NCI-H2029 treated with DMSO at 0.1 percent for 48 hours (cell line): ENCODE results near the gene EXOC2.
A peak's percentile ranks its signal among the peaks of the same experiment; 100 is the strongest.
"Not testable (repeated sequence)": the region's sequence is repeated elsewhere in the genome, so short reads cannot be mapped to it uniquely, and the experiment has no call there.

Experiments used
- DNase-seq: peaks from one replicate; lab custom pipeline; 2025; lab: John Stamatoyannopoulos, UW

EXOC2 gene

DNA sequence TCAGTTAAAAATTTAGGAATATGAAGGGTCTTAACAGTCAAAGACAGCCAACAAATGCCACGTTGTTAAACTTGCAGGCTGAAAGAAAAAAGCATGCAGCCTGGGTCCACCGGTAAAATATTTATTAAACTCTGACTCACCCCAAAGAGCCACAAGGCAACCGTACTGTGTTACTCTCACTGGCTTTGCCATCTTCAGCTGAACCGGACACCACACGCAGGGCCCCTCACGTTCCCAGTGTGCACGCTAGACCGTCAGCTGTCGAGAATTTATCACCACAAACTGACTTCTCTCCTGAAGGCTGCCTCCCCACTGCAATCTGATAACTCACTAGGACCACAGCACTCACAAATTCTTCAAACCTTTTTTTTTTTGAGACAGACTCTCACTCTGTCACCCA is 66.7 kb downstream of the EXOC2 start:
- DNase-seq, result no peak

DNA sequence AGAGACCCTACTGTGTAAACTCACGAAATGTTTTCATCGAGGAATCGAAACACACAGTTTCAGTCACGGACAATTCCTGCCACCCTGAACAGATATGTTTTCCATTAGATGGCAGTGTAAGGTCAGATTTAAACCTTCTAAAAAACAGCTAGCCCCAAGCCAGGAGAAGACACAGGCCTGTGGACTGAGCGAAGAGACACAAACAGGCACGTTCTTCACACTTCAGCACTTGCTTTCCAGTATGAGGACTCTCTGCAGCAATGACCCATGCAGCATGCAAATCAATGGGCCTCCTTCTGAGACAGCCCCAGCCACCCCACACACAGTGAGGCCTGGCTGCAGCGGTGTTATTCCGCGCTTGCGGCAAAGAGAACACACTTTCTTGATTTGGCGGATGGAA is 68.0 kb downstream of the EXOC2 start:
- no peak for DNase-seq

DNA sequence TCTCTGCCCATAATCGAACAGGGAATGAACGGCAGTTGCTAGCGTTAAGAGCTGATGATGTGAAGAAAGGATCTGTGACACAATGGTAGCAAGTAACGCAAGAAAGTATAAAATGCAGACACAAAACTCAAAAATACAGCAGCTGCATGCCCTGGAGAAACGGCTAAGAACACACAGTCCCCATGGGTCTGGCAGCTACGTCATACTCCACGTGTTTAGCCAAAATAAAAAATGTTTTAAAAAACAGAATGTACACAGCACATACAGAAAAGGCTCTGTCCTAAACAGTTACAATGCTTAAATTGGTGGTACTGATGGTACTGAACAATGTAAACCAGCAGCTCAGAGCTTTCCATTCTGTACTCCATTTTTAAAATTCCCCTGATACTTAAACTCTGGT is 70.5 kb downstream of the EXOC2 start:
- DNase-seq, result no peak

DNA sequence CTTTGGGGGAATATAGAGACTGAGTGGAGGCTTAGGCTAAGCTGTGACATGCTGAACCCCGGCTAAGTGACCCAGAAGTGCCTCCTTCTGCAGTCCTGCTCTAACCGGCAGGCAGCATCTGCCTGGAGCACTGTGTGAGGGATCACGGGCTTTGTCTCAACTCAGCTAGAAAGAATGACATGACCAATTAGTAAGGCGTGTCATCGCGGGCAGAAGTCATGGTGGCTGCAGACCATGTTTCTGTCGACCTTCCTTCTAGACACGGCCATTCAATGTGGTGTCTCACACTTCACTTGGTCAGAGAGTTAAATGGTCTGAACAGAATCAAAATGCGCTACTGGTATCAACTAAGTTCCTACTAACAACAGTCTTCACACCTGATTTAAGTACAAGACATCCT is 71.0 kb downstream of the EXOC2 start:
- no peak for DNase-seq

DNA sequence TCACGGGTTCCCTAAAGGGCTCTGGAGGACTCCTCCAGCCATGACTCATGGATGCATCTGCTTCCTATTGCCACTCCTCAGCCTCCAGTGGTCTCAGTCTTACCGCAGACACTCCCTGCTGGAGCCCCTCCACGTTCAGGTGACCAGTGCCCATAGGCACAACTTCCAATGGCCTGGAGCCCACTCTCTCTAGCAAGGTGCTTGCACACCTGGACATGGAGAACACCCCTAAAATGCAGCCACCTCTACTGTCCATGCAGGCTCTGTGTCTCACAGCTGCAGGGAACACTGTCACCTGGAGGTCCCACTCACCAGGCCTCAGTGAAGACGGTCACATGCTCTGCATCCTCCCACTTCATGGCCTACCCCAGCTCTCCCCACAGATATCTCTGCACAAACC is 72.0 kb downstream of the EXOC2 start:
- no peak for DNase-seq

DNA sequence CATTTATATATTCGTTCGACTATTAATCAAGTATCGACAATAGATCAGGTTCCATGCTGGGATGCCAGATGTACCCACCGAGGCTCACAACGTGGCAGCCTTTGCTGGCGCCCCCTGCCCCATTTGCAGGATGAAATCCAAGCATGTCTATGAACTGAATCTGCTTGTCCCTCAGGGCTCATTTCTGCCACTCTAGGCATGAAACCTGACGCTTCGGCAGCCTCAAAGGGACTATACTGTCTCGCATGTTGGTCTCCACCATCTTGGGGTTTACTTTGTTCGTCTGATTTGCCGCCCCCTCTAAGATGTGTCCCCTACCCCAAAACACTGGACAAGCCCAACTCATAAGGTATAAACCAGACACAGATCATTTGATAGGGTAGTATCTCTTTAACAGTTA is 72.8 kb downstream of the EXOC2 start:
- DNase-seq, result no peak

DNA sequence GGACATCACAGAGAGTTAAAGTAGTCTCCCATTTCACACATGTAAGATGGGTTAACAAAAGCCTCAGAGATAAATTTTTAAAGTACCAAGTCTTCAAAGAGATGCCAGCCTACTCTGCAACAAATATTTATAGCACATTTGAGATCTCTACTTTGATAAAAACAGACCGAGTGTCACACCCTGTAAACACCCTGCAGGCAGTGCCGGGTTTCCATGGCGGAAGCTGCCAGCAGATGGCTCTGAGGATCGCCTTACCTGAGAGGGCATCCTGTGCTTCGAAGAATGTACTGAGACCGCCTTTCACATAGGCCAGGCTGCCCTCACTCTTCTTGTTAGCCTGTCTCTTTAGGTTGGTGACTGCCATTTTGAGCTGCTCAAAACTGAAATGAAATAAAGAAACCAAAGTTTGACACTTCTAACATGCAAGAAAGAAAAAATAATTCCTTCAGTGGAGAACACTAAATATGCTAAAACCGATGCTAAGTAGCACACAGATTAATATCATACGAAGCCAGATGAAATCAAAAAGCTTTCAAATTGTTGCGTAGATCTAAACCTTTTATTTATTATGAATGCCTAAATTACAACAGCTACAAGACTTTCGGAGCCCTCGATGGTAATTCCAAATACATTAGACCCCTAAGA is 75.4 kb downstream of the EXOC2 start:
- DNase-seq, result no peak

DNA sequence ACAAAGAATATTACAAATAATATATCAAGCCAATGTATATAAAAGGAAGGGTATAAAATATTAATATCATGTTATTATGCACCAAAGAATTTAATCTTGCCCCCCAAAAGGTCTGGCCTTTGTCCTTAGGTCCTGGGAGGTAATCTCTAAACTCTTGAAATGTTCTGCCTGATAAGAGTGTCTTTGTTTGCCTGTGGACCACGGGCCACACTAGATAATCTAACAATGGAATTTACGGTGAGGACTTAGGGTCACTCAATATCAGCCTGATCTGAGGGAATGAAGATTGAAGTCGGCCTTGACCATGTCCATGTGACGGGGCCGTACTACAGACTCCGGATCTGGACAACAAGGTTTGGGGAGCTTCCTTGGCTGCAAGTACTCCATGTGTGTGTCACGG is 79.0 kb downstream of the EXOC2 start:
- no peak for DNase-seq

DNA sequence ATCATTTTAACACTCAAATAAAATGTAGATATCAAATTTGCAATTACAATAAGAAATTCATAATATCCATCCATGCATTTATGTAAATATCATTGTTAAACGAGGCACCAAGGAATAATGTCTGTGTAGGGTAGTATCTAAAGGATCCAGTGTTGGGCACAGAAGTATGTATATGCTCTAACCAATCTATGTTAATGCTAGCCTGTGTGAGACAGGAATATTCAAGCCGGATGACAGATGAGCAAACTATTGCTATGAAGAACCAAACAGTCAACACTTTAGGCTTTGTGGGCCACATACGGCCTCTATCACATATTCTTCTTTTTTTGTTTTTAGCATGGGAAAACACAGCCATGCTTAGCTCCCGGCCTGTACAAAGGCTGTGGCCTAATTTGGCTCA is 81.0 kb downstream of the EXOC2 start:
- DNase-seq, result no peak

DNA sequence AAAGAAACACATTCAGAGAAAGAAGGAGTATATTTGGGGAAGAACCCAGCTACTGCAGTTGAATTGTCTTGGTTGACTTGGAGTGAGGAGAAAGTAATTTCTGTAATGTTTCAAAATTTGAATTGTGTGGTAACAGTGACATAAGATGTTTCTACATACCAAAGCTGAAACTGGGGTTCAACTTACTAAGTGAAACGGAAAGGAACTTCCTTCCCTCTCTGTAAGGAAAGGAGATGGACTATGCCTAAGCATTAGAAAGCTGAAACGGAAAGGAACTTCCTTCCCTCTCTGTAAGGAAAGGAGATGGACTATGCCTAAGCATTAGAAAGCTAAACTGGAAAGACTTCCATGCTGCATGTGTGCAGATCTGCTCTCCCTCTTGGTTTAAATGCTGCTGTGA is 82.1 kb downstream of the EXOC2 start:
- no peak for DNase-seq

DNA sequence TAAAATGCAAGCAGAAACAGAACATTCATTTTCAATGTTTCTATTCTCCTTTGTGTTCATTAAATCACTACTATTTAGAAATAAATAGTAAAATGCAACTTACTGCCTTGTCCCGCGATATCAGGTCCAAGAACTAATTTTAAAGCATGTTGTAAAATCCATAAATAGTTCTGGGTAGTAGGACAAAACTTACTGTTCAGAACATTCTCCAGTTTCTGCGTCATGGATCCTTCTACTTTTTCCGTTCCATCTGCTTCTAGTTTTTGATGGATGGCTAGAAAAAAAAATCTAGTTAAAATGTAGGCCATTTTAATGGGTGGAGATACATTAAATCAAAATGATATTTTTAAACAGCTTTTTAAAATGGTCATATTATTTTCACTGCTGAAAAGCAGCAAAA is 83.0 kb downstream of the EXOC2 start:
- no peak for DNase-seq

DNA sequence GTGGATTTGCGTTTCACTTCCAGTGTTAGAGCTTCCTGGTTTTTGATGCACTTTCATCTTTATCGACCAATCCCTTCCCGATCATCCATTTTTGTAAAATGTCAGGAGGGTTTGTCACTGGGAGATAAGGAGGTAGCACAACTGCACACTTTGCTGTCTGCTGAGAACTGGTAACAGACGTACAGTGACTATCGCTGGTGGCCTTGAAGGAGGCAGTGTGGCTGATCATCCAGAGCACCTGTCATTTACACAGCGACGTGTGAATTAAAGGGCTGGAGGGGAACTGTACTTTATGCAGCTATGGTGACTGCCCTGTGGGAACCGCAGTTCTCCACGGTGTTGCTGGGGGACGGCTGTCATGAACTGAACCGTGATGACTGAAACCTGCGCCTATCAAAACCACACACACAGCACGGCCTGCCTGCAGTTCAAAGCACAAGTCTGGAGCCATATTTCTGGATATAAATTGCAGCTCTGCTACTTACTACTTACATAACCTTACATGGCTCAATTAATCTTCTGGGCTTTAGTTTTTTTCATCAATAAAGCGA is 86.0 kb downstream of the EXOC2 start:
- DNase-seq, result no peak

DNA sequence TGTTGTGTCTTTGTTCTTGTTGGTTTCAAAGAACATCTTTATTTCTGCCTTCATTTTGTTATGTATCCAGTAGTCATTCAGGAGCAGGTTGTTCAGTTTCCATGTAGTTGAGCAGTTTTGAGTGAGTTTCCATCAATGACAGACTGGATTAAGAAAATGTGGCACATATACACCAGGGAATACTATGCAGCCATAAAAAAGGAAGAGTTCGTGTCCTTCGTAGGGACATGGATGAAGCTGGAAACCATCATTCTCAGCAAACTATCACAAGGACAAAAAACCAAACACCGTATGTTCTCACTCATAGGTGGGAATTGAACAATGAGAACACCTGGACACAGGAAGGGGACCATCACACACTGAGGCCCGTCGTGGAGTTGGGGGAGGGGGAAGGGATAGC is 87.0 kb downstream of the EXOC2 start:
- not testable (repeated sequence) for DNase-seq

DNA sequence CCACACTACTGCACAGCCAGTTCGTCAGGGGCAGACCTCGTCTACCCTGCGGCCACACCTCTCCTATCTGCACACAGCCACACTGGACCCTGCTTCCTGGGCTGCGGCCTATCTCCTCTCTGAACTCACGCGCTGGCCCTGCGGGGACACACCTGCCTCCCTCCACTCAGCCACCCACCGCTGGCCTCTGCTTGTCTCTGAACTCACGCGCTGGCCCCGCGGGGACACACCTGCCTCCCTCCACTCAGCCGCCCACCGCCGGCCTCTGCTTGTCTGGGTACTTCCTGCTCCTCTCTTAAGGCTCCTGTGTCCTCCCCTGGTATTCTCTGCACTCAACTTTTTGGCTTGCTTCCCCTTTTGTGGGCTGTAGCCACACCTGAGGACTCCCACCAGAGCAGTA is 88.4 kb downstream of the EXOC2 start:
- no peak for DNase-seq

DNA sequence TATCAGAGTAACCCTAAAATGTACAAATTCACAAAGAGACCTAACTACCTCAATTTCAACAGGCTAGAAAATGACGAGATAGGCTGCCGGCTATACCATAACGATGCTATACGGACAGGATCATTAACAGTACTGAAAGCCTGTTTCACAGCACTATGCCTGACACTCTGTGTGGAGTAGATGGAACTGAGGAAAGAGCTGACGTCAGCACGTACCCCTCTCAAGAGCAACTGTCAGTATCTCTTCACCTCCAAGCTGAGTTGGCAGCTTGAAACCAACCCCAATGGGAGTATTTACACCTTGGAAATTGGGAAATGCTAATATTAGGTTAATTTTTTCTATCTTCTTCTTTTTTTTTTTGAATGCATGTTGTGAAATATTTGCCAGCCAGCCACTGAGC is 89.7 kb downstream of the EXOC2 start:
- DNase-seq, result no peak

DNA sequence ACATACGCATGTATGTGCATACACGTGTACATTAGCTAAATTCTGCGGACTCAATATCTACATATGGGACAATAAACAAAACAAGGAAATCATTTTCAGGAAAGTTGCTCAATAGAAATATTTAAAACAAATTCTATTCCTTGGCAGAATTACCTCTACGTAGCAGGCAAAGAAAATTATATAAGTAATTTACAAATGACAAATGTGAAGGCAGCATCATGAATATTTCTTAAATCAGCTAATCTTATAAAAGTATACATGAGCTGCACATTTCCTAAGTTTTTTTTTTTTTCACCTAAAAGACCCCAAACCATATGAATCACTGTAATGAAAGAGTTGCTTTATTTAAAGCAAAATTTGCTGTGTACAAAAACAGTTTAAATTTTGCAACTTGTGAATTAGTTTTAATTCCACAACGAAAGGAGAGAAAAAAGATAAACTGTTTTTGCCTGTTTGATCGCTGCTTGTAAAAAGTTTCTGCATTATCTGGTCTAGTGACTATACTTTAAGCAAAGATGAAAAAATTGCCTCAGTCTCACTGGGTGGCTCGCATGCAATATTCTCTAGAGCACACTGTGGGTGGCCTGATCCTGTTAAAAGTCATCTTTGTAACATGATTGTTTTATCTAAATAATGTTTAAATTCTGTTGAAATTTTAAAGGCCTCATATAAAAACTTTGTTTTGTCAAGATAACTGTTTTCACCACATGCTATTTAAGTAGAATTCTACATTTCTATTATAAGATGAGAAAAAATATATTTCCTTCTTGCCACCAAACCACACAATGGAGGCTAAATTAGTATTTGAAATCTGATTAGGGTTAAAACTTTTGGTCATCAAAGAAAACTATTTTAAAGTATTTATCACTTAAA is 93.1 kb downstream of the EXOC2 start:
- no peak for DNase-seq

DNA sequence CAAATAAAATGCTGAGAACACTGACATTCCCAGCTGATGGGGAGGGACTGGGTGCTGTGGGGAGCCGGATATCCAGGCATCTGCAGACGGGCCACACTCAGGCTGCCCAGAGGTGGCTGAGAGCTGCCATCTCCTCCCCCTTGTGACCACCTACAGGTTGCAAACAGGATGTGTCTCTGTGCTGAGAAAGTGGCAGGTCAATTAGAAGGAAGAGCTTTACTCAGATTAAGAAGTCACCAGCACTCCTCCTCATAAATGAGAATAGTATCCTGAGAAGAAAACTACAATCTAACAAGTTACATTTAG is 99.1 kb downstream of the EXOC2 start:
- no peak for DNase-seq

DNA sequence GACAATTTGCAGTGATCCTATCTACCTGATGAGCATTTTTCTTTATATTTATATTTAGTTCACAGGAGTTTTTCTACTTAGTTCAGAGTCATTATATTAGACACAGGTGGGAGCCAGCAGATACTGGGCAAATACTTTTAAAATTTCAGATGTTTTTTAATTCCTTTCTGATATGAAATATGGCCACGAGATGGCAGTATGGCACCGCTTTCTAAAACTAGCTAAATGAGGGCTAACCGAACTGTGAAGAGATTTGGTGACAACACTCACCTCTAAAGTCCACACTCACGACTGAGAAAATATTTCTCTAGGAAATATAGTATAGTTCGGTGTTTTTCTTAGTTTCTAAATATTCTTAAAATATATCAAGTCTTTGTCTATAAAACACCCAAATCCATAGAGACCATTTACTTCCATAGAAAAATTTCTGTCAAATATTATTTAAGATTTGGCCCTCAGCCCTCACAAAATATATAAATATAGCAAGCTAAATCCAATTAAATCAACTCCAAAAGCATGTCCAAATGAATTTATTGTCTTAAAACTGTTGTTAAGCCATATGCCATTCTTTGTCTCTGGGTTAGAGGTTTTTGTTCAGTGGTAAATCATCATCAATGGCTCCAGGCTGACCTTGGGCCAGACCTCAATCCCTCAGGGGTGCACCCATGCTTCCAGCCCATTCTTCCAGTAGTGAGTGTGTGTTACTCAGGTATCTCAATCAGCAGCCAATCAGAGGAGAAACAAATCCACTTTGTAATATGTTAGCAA is 99.6 kb downstream of the EXOC2 start:
- DNase-seq, result peak; percentile 81

DNA sequence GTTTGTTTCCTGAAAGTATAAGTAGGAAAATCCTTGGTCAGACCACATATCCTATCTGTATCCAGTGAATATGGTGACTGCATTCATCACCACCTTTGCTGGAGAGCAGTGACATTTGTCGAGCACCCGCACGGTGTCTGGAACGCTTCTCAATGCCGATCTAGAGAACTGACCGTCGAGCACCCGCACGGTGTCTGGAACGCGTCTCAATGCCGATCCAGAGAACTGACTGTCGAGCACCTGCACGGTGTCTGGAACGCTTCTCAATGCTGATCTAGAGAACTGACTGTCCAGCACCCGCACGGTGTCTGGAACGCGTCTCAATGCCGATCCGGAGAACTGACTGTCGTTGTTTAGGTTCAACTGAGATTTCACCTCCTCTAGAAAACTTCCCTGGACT is 103.8 kb downstream of the EXOC2 start:
- DNase-seq, result no peak

DNA sequence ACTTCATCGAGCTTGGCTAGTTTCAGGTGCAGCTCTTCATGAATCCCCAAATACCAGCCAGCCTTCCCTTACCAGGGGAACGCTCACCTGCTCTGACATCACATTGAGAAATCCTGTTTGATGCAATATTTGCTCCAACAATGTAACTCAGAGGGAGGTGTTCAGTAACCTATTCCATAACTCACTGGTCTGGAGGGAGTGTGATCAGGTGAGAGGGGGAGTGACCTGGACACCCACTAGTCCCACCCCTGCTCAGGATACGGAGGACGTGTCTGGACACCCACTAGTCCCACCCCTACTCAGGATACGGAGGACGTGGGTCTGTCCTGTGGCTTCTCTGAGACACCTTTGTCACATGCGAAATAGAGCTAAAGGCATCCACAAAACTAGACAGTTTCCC is 106.4 kb downstream of the EXOC2 start:
- DNase-seq, result no peak

DNA sequence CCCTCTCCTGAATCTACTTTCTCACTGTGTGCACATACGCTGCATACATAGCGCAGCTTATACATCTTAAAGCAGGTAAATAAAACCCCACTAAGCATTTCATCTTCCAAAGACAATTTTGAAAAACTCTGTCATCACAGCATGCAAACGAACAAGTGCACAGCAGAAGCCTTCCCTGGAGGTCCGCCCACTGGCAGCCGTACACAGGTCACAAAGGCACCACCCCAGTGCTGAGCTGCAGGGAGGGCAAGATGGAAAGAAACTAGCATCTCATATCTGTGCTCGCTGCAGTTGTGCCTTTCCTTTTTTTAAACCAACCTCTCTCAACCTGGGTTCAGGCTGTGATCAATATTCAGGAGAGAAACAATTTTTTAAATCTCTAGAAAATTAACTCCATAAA is 109.3 kb downstream of the EXOC2 start:
- DNase-seq, result no peak

DNA sequence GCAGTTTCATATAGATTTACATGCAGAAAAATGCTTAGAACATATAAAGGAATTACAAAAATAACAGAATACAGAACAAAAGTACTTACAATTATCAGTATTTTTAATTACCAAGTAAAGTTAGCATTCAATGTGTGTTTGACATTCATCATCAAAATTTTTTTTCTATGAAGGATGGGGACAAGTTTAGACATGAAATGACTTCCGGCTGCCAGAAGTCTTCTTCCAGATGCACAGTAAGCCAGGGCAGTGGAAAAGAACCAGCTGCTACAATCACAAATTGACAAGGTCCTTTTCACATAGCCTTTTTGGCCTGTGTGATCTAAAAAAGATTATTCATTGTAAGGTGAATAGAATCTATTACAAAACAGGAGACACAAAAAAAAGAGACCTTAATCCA is 109.8 kb downstream of the EXOC2 start:
- DNase-seq, result no peak

DNA sequence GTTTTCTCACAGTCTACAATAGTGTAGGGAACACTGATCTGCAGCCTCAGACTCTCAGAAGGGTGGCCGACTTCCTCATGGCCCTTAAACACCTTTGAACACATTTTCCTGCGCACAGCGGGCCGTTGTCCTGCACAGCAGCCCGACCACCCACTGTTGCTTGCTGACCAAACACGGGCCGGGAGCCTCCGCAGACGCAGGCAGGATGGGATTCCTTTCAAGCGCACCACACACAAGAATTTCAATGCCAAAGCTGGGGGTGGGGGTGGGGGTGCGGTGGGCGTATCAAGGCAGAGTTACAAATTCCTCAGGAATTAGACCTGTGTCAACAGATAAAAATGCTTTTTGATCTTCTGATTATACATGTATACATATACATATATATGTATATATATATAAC is 110.6 kb downstream of the EXOC2 start:
- no peak for DNase-seq
